Smooth muscle cell (in vitro differentiated cells): ENCODE data around the gene ORC4. TPM values are rescaled to one million over a fixed set of nuclear protein-coding genes. Genes with fewer than 3 reads are reported as not detected.

ENCODE experiments used
- DNase-seq: peaks from one replicate; lab custom pipeline; 2025; ENCODE audit not compliant: unreplicated experiment; lab: John Stamatoyannopoulos, UW
- H2AFZ ChIP-seq: fragments of 200-600 bp; sonication (generic); 2 replicates; pipeline ENCODE4 v1.6.0; 2016; ENCODE audit warnings: antibody characterized with exemption, low read depth, mild to moderate bottlenecking
- H3F3A ChIP-seq: fragments of 200-600 bp; sonication (generic); 2 replicates; pipeline ENCODE4 v1.6.0; 2017; ENCODE audit warnings: antibody characterized with exemption, low read depth
- H3K27ac ChIP-seq: fragments of 200-600 bp; sonication (generic); 2 replicates; pipeline ENCODE4 v1.5.1; 2016; ENCODE audit warnings: low read depth, mild to moderate bottlenecking
- H3K27me3 ChIP-seq: fragments of 200-600 bp; sonication (generic); 2 replicates; pipeline ENCODE4 v1.6.1; 2016; ENCODE audit warnings: low read depth, mild to moderate bottlenecking
- H3K36me3 ChIP-seq: fragments of 200-600 bp; sonication (generic); 2 replicates; pipeline ENCODE4 v1.5.1; 2016; ENCODE audit warnings: low read depth
- H3K4me1 ChIP-seq: fragments of 200-600 bp; sonication (generic); 2 replicates; pipeline ENCODE4 v1.5.1; 2016; ENCODE audit warnings: low read depth
- H3K4me2 ChIP-seq: fragments of 200-600 bp; sonication (generic); 2 replicates; pipeline ENCODE4 v1.6.0; 2016; ENCODE audit warnings: mild to moderate bottlenecking
- H3K4me3 ChIP-seq: fragments of 200-600 bp; sonication (generic); 2 replicates; pipeline ENCODE4 v1.5.1; 2016; ENCODE audit warnings: mild to moderate bottlenecking
- H3K79me2 ChIP-seq: fragments of 200-600 bp; sonication (generic); 2 replicates; pipeline ENCODE4 v1.6.0; 2016; ENCODE audit warnings: low read depth, mild to moderate bottlenecking
- H3K9ac ChIP-seq: fragments of 200-600 bp; sonication (generic); 2 replicates; pipeline ENCODE4 v1.6.0; 2016; ENCODE audit warnings: low read depth
- H3K9me3 ChIP-seq: fragments of 200-600 bp; sonication (generic); replicated peaks from 2 replicates; pipeline ENCODE4 v1.5.1; 2016; ENCODE audit warnings: low read depth
- H4K20me1 ChIP-seq: fragments of 200-600 bp; sonication (generic); 2 replicates; pipeline ENCODE4 v1.6.0; 2016; ENCODE audit warnings: low read depth
- CTCF ChIP-seq: fragments of 200-600 bp; sonication (generic); IDR thresholded peaks from 2 replicates; pipeline ENCODE4 v1.5.1; 2017; ENCODE audit warnings: borderline replicate concordance, mild to moderate bottlenecking, antibody characterized with exemption; ENCODE audit not compliant: insufficient read depth, poor library complexity, severe bottlenecking
- WGBS: methylation state at CpG from one replicate; pipeline ENCODE4 v1.1.7; 2016; ENCODE audit warnings: low lambda C conversion rate; 5-methylcytosine and 5-hydroxymethylcytosine counted together
- polyA plus RNA-seq: library from polyadenylated mRNA; unstranded; fragments of >200 nt; fragmentation: Nextera tagmentation; extraction: Ambion mirVana; gene quantifications from 2 replicates; pipeline ENCODE4 v1.2.1, GENCODE V29; 2016
- total RNA-seq: library from RNA; depleted of rRNA; stranded (reverse); fragments of >200 nt; gene quantifications from 2 replicates; pipeline ENCODE4 v1.2.3, GENCODE V29; 2014

ORC4 gene
- total and polyA plus RNA-seq, 2 experiments from 2014 or later: 23.7 to 75.3 TPM

- no peak for DNase-seq
Observed at GRCh38 chr2:148048475-148049221, 28.1 kb upstream of the ORC4 start.

GRCh38 chr2:148046802-148047201 is 26.3 kb upstream of the ORC4 start:
- no peak for TF ChIP-seq CTCF
- DNase-seq: no peak
- no peaks in the 10 kb centered on the region for H3K27me3 ChIP-seq
- H3F3A ChIP-seq: no peaks in the 10 kb centered on the region
- H3K36me3 ChIP-seq: no peaks in the 10 kb centered on the region
- peaks cover 37% of the 10 kb centered on the region for H3K79me2 ChIP-seq
- H3K4me1 ChIP-seq: no peaks in the 10 kb centered on the region
- no peaks in the 10 kb centered on the region for H3K9me3 ChIP-seq
- no peak overlapping the region for H2AFZ ChIP-seq
- no peak overlapping the region for H3K9ac ChIP-seq
- no peak overlapping the region for H3K4me2 ChIP-seq
- peaks cover 74% of the 10 kb centered on the region for H4K20me1 ChIP-seq
- no peak overlapping the region for H3K4me3 ChIP-seq
- H3K27ac ChIP-seq: no peak overlapping the region
- 100% methylated on average over 1 of the region's 1 CpG for WGBS

More at GRCh38 chr2:148048475-148049221, 28.1 kb upstream of the ORC4 start:
- TF ChIP-seq CTCF: no peak
- H3K9me3 ChIP-seq: no peaks in the 10 kb centered on the region
- 100% methylated on average over 1 of the region's 1 CpG for WGBS
- H3F3A ChIP-seq: no peaks in the 10 kb centered on the region
- no peak overlapping the region for H3K9ac ChIP-seq
- H3K4me2 ChIP-seq: no peak overlapping the region
- H3K27me3 ChIP-seq: no peaks in the 10 kb centered on the region
- H2AFZ ChIP-seq: no peak overlapping the region
- H3K79me2 ChIP-seq: peaks cover 49% of the 10 kb centered on the region
- H3K4me1 ChIP-seq: no peaks in the 10 kb centered on the region
- peak overlapping the region; percentile 14 for H3K27ac ChIP-seq
- H3K36me3 ChIP-seq: no peaks in the 10 kb centered on the region
- peaks cover 64% of the 10 kb centered on the region for H4K20me1 ChIP-seq
- H3K4me3 ChIP-seq: no peak overlapping the region

- Histone ChIP-seq H3K9ac (no peak overlapping the region), H3K4me2 (no peak overlapping the region), H3K9me3 (no peaks in the 10 kb centered on the region), H2AFZ (no peak overlapping the region), H3K4me3 (no peak overlapping the region), H3F3A (no peaks in the 10 kb centered on the region), H3K36me3 (no peaks in the 10 kb centered on the region), H3K79me2 (peaks cover 28% of the 10 kb centered on the region), H3K4me1 (no peaks in the 10 kb centered on the region), H4K20me1 (peaks cover 68% of the 10 kb centered on the region), H3K27ac (no peak overlapping the region), H3K27me3 (no peaks in the 10 kb centered on the region)
- WGBS: 94% methylated on average over 2 of the region's 2 CpGs
- TF ChIP-seq CTCF: no peak
- DNase-seq: no peak
Observed at GRCh38 chr2:148044322-148044721, 23.8 kb upstream of the ORC4 start.

GRCh38 chr2:148042219-148042618 is 21.7 kb upstream of the ORC4 start:
- no peaks in the 10 kb centered on the region for H3K4me1 ChIP-seq
- TF ChIP-seq CTCF: no peak
- H3K9me3 ChIP-seq: no peaks in the 10 kb centered on the region
- H3K79me2 ChIP-seq: peaks cover 49% of the 10 kb centered on the region
- WGBS: 98% methylated on average over 2 of the region's 2 CpGs
- no peaks in the 10 kb centered on the region for H3K27me3 ChIP-seq
- no peaks in the 10 kb centered on the region for H3K36me3 ChIP-seq
- no peak overlapping the region for H3K4me3 ChIP-seq
- H2AFZ ChIP-seq: no peak overlapping the region
- H3K27ac ChIP-seq: peak overlapping the region; percentile 14
- DNase-seq: no peak
- H3F3A ChIP-seq: no peaks in the 10 kb centered on the region
- no peak overlapping the region for H3K4me2 ChIP-seq
- no peak overlapping the region for H3K9ac ChIP-seq
- H4K20me1 ChIP-seq: peaks cover 70% of the 10 kb centered on the region
